Femur (tissue), 1 donor: ENCODE measurements around the gene GPR84.

Source experiments
- DNase-seq: peaks from one replicate; pipeline ENCODE4 v3.0.0-alpha.2; 2017

GPR84 gene

DNA sequence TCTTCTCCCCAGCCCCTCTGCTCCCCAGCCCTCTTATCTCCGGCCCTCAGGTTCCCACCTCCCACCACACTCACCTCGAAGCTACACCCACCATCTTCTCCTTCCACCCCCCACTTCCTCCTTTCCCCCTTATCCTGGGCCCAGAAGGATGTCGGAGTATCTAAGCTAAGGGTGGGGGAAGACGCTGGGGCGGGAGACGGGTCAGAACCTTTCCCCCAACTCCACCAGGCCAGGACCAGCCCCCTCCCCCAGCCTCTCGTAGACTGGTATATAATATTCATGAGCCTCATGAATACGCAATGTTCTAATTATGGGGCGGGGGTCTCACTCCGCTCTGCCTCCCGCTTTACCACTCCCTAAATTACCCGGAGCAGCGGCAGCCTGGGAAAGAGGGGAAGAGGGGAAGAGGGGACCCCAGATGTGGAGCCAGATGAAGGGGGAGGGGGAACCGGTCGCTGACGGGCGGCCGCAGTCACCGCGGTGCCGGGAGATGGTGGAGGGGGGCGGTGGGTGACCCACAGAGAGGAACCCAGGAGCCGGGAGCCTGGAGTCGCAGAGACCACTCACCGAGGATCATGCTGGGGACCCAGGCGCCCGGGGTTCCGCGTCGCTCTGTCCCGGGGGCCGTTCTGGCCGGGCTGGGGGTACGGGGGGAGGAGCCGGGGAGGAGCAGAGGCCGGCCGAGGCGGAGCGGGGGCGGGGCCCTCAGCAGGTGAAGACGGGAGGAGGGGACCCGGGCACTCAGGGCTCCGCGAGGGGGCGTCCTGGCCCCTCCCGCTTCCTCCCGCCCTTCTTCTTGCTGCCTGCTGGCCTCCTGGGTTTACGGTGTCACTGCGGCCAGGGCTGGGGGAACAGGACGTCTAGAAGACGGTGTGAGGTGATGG, 26.6 kb upstream of the GPR84 start:
- no peak for DNase-seq

DNA sequence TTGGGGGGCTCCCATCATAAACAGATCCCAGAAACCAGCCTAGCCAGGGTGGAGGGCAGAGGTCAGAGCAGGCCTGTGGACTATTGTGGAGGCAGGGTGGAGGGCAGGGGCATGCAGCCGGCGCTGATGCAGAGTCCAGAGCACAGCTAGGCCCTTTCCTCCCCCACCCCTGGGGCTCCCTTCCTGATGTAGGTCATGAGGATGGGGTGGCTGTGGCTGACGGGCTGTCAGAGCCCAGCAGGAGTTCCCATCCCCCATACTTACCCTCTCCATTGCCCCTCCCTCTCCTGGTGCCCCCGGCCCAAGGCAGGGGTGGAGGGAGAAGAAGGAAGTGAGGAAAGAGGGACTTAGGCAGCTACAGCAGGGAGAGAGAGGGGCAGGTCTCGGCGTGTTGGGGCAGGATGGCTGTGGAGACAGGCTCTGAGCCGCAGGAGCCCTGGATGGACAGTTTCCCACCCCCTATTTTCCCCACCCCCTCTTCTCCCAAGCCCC, 25.9 kb upstream of the GPR84 start:
- no peak for DNase-seq

DNA sequence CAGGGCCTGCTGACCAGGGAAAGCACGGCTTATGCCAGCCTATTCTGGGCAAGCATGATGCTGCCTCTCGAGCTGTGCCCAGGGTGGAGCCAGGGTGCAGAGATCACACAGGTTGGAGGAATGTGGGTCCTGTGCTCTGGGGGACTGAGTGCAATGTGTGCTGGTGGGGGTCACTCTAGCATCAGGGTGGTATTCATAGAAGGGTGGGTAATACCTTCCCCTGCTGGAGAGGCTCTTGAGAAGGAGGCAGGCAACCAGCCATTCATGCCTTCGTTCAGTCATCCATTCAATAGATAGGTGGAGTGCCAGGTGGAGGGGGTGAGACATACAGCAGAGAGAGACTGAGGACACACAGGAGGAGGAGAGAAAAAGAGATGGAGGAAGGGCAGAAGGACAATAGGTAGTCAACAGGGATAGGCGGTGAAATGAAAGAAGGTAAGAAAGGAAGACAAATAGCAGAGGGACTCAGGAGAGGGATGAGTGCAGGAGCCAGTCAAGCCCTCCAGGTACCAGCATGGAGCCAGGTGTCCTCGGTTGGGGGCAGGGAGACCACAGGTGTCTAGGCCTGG, 25.4 kb upstream of the GPR84 start:
- no peak for DNase-seq

DNA sequence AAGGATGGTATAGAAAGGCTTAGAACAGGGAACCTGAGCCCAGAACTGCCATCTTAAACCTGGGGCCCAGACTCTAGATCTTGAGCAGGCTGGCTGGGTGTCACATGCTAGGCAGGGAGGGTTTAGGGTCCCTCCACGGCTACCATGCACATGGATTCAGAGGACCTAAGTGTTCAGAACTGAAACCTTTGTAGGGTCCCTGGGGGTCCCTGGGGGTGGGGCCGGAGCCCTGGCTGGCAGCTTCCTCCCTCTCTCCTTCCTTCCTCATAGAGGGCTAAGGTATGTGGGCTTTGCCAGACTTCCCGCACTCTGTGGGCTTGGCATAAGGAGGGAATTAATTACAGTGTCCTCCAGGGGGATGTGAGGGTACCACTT, 24.8 kb upstream of the GPR84 start:
- no peak for DNase-seq

DNA sequence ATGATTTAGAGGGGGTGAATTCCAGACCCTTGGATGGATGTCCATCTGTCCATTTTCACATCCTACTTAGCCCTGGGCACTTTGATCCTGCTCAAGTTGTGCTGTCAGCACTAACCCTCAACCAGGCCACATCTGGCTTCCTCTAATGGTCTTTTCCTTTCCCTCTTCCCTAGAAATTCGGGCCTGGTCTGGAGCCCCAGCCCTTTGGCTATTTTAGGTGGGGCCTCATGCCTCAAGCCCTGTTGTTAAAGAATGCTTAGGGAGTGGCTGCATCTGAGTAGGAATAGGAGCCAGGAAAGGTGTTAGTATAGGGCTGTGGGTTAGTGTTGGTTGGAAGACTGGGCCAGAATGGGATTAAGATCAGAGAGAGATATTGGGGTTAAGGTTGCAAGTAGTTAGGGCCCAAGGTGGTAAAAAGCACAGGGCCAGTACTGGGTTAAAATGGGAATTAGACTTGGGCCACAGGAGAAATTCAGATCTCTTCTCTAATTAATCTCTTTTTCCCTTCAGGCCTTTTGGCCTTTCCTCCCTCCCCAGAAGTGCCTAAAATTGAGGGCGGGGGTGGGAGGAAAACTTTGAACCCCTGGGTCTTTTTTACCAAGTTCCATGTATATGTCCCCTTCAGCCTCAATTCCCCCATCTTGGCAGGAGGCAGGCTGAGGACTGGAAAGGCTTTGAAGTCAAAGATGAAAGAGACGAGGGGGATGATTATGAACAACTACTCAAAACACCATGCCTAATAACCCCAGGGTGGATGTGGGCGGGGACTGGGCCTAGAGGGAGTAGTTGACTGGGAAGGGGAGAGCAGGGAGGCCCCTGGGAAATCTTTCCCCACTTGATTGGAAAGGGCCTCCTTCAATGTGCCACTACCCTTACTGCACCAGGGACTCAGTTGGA, 24.2 kb upstream of the GPR84 start:
- DNase-seq: no peak

DNA sequence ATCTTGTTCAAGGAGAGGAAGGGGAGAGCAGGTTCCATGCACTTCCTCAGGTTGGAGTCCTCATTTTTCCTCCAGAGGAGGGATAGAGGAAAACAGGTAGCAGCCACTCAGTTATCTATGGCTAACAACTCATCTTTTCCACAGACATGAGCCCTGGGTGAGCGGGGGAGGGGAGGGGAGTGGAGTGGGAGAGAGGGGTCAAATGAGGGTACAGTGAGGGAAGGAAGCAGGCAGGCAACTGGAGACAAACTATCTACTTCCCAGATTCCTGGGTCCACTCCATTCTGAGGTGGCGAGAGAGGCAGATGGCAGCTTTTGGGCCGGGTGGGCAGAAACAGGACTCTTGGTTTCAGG, 22.8 kb upstream of the GPR84 start:
- DNase-seq: no peak

DNA sequence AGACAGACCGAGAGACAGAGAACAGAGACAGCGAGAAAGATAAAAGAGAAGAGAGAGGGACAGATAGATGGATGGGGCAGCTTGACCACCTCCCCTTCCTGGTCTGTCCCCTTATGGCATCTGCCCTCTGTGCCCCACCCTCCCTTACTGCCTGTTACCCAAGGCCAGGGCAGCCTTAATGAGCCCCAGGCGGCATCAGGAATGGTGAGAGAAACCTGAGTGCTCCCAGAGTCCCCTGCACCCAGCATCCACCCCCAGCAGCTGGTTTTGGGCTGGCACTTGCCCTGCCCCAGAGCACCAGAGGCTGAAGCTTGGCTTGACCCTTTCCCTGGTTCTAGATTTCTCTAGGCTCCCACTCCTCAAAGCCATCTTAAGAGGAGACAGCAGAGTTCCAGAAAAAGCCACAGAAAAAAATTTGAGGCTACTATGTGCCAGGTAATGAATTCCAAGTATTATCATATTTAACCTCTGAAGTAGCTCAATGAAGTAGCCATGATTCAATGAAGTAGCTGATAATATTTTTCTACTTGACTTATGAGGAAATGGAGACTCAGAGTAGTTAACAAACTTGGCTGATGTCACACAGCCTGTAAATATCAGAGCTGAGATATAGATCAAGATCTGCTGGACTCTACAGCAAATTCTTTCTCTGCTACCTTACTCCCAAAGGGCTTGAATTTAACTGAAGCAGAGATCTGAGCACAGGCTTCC, 22.3 kb upstream of the GPR84 start:
- DNase-seq: no peak

DNA sequence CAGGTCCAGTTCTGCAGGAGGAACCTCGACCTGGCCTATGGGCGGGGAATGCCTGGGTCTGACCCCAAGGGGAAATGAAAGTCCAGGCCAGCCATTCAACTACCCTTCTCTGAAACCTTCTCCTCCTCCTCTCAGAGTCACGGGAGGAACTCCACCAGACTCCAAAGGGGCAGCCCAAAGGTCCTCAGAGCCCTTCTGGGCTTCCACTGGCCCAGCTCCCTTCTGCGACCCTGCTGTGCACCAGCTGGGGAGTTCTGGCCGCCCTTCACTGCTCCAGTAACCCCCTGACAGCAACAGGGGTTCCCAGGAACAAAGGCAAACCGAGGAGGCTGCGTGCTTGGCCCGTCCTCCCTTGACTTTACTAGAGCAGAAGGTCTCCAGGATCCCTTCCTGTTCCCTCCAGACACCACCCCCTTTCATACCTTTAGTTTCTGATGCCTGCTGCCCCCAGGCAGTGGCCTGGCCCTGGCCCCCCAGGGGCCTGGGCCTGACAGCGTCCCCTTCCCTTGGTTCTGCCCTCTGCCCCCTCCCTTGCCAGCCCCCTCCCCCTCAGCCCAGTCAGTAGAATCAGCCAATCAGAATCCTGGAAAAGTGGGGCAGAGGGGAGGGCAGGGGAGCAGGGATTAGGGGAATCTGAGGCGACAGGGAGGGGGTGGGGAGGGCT, 21.1 kb upstream of the GPR84 start:
- DNase-seq: no peak

DNA sequence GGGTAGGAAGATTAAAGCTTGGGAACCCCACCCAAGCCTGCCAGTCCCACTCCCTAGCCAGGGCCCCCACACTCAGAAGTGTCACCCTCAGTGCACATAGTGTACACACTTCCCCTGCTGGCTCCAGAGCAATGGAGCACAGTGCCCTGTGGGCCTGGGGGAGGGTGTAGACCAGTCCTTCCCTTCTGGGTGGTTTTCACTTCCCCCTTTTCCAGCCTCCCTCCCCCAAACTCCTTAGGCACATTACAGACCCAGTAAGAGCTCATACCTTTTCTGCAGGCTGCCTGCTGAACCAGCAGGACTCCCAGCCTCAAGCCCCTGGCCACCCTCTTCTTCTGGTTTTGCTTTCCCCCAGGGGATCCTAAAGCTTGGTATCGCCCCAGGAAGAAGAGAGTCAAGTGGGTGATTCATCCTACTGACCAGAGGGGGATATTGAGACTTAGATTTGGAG, 20.3 kb upstream of the GPR84 start, which contains the start of gene ZNF385A:
Gene ZNF385A, minus strand, starts transcription at position 143 of the 451 bp plus-strand sequence. CDS start 219 bp downstream, outside the sequence.
- DNase-seq: peak; percentile 57

DNA sequence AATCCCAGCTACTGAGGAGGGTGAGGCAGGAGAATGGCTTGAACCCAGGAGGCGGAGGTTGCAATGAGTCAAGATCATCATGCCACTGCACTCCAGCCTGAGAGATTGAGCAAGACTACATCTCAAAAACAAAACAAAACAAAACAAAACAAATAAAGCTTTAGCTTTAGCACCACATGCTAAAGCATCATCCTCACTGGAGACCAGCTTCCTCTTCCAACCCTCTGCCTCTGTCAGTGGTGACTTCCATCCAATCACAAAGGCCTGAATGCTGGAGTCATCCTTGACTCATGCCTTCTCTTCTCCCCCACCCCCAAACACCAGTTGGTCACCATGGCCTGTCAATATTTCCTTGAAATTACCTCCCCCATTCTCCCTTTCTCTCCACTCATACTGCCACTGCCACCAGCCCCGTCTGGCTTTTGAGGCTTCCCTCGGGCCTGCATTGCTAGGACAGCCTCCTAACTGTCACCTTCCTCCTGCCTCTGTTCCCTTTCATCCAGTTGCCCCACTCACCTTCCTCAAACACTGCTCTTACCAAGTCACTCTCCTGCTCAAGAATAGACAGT, 18.8 kb upstream of the GPR84 start:
- DNase-seq: no peak

DNA sequence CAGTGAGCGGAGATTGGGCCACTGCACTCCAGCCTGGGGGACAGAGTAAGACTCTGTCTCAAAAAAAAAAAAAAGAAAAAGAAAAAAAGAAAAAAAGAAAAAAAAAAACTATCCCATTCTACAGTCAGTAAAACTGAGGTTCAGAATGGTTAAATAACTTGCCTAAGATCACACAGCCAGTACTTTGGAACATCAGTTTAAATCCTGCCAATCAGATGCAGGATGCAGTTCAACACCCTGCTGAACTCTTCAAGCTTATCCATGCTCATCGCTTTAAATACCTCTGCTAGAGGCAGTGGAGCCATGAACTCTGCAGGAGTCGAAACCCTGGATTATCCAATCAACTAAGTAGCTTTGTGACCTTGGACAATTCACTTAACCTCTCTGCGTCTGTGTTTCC, 16.9 kb upstream of the GPR84 start:
- no peak for DNase-seq

DNA sequence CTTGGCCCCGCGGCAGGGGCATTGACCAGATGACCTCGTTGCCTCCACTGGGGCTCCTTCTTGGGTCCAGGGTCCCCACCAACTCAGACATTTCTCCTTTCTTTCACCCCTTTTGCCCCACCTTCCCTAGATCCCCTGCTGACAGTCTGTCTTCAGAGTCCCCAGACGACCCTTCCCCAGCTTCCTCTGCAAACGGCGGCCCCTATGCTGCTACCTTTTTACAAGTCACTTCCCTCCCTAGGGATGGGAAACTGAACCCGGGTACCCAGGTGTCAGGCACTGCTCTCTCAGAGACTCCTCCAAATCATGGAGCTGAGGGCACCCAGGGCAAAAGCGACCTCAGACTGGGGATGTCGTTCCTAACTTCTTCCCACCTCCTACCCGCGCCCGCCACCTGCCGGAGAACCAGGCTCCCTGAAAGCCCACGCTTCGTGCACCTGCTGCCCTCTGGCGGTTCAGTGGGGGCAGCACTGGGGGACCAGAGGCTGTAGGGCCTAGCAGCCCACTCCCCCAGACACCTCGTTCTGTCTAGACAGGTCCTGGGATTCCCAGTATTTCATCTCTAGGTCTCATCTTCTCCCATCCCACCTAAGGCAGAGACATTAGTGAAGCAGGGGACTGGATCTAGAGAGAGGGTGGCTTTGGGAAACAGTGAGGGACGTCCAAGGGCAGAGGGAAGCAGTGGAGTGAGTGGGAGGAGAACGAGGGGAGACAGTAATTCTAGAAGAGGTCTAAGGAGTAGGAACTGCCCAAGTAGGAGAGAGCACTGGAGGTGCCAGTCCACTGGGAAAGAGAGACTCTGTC, 15.3 kb upstream of the GPR84 start:
- peak; percentile 94 for DNase-seq

DNA sequence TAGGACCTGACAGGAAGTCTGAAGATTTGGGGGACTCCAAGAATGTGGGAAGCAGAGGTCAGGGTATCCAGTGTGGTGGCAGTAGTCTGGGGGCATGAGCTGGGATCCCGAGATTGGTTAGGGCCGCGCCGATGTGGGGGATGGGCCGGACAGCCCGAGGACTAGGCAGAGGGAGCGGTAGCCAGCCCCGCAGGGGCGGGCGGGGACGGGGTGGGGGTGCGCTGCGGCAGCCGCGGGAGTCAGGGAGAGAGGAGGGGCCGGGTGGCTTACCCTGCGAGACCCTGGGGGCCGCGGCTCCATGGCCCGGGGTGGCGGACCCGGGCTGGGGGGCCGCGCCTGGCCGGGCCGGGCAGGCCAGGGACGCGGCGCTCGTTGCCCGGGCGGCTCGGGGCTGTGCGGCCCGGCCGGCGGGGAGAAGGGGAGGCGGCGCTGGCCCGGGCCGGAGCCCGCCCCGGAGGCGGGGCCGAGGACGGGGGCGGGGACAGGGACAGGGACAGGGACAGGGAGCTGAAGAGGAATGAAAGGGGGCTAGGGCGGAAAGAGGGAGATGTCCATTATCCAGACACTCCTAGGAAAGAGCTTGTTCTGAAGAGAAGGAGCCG, 14.6 kb upstream of the GPR84 start:
- peak; percentile 82 for DNase-seq

DNA sequence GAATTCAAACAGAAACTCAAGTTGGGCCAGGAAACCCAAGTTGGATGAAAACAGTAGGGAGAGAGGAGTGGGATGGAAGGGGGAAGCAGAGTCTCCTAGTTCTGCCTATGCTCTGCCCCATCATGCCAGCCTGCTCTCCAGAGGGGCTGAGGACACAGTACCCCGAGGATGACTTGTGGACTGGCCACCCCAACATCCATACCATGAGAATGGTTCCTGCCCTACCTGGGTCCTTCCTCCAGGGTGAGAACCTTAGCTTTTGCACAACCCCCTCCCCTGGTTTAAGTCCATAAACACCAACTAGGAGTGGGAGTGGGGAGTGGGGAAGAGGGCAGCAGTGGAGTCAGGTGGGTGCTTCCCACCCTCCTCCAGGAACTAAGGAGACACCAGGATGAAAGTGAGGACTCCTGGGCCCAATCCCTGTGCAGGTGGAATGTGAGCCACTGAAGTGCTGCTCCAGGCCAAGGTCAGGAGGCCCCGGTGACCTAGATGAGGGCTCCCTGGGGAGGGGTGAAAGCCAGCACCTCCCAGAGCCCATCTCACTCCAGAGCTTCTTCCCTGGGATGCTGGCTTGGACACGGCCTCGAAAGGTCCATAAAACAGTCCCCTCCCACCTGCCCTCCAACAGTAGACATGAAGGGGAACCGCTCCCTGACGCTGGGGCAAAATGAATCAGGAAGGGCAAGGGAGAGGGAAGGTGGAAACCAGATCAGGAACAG, 13.7 kb upstream of the GPR84 start:
- DNase-seq: no peak

DNA sequence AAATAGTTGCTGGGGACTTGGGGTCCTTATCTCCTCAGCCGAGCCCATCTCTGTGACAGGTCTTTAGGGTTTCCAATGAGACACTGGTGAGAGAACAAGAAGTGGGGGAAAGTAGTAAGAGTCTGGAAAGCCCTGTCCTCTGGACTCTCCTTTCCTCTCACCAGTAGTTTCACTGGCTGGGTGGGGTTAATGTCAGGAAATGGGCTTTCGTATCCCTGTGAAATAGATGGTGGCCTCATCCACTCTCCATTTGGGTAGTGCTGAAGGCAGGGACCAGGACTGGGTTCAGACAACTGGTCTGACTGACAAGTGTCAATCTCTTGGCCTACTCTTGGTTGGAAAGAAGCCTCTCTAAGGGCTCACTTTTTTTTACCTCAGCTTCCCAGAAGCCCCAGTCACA, 12.7 kb upstream of the GPR84 start:
- DNase-seq: no peak

DNA sequence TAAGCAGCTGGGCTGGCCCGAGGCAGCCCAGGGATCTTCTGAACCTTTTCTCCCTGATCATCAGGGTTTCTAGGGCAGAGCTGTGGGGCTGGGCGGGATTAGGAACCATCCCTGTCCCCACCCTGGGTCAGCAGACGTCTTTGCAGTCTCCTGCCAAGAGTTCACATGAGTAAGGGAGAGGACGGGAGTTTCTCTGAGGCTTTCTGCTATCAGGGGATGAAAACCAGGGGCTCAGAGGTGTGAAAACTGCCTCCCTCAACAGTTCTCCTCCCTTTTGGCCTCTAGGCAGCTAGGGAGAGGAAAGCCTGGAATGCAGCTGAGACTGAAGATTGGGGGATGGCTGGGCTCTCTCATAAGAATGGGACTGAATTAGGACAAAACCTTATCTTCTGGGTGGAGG, 12.3 kb upstream of the GPR84 start:
- DNase-seq: no peak

DNA sequence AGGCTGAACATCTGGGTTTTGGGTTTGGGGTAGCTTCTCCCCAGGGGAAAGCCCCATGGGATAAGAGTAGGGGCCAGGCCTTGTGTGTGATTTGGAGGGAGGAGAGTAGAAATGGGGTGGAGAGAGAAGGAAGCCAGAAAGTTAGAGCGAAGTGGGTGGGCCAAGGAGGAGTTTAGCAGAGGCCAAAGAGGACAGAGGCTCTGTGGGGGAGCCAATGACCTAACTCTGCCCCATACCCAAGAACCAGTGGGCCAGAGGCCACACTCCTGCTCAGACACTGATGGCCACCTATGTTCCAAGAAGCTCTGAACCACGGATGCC, 10.9 kb upstream of the GPR84 start:
- DNase-seq: no peak

DNA sequence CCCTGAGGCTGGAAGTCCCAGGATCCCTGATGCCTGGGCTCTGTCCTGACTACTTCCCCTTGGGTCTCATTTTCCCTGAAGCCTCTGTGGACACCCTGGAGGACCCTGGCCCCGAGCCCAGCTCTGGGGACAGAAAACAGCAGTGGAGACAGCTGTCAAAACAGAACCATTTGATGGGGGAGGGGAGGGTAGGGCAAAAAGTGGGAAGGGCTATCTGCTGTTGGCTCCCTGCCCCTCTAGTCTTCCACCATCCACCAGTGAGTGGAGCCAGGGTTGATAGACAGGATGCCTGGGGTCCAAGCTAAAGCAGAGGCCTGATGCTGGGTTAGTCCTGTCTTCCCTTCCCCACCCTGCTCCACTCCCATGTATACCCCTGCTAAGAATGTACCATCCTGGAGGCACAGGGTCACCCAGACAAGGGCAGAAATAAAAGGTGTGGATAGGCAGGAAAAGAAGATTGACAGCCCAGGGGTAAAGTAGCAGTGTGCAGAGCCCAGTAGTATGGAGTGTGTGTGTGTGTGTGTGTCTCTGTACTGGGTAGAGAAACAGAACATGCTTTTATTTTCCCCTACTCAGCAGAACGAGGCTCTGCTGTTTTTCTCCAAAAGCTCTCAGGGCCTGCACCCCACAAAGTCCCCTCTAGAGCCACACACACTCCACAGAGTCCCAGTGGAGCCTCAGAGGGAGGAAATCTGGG, 10.4 kb upstream of the GPR84 start:
- peak; percentile 61 for DNase-seq
